ENCODE measurements around the gene HDAC11.

GRCh38 chr3:13544951-13545651, 65.0 kb downstream of the HDAC11 start:
- TF ChIP-seq POLR2A (IDR thresholded peaks at IDR 0.05) (no peak), EP300 (IDR thresholded peaks at IDR 0.05; ENCODE audit: low read depth) (no peak)
- TF ChIP-seq, protein P1, sequence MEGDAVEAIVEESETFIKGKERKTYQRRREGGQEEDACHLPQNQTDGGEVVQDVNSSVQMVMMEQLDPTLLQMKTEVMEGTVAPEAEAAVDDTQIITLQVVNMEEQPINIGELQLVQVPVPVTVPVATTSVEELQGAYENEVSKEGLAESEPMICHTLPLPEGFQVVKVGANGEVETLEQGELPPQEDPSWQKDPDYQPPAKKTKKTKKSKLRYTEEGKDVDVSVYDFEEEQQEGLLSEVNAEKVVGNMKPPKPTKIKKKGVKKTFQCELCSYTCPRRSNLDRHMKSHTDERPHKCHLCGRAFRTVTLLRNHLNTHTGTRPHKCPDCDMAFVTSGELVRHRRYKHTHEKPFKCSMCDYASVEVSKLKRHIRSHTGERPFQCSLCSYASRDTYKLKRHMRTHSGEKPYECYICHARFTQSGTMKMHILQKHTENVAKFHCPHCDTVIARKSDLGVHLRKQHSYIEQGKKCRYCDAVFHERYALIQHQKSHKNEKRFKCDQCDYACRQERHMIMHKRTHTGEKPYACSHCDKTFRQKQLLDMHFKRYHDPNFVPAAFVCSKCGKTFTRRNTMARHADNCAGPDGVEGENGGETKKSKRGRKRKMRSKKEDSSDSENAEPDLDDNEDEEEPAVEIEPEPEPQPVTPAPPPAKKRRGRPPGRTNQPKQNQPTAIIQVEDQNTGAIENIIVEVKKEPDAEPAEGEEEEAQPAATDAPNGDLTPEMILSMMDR (IDR thresholded peaks at IDR 0.05), result no peak
